Gastrocnemius medialis (tissue), 4 donors: Measurements from ENCODE around the gene RMND5A. TPM values are rescaled to one million over a fixed set of nuclear protein-coding genes. Genes with fewer than 3 reads are reported as not detected.

ENCODE experiments used
- ATAC-seq, 2 donors: fragments of 150-250 bp; one replicate each; pipeline ENCODE4 v1.9.1; 2016
- DNase-seq, 2 donors: peaks; one replicate each; pipeline ENCODE4 v3.0.0-alpha.2; 2019
- H3K27ac ChIP-seq, 4 donors: fragments of 200-600 bp; sonication (generic); 1 replicate in 1 of 4; 2 replicates in 3 of 4; pipeline ENCODE4 v1.5.1; 2016 to 2018; ENCODE audit warnings: mild to moderate bottlenecking in 2 of 4, moderate library complexity in 1 of 4
- H3K27me3 ChIP-seq, 3 donors: fragments of 200-600 bp; sonication (generic) in 2 of 3; 1 replicate in 1 of 3; 2 replicates in 2 of 3; pipeline versions ENCODE4 v1.5.1 to v1.6.0; 2016 to 2019; ENCODE audit warnings: mild to moderate bottlenecking in 1 of 3, moderate library complexity in 1 of 3
- H3K36me3 ChIP-seq, 2 donors: fragments of 200-600 bp; sonication (generic) in 1 of 2; one replicate each; pipeline ENCODE4 v1.5.1; 2017 to 2018
- H3K4me1 ChIP-seq, 2 donors: fragments of 200-600 bp; sonication (generic) in 1 of 2; one replicate each; pipeline ENCODE4 v1.5.1; 2016 to 2017; ENCODE audit warnings: mild to moderate bottlenecking in 2 of 2
- H3K4me3 ChIP-seq, 4 donors: fragments of 200-600 bp; sonication (generic) in 3 of 4; 1 replicate in 1 of 4; 2 replicates in 3 of 4; pipeline ENCODE4 v1.5.1; 2016 to 2019; ENCODE audit warnings: mild to moderate bottlenecking in 2 of 4
- H3K9me3 ChIP-seq, 3 donors: fragments of 200-600 bp; sonication (generic) in 2 of 3; 1 replicate in 1 of 3; 2 replicates in 2 of 3; pipeline ENCODE4 v1.5.1; 2016 to 2019
- CTCF ChIP-seq, 5 experiments: fragments of 450-650 bp in 3 of 5; fragments of 200-600 bp in 2 of 5; sonication (generic) in 2 of 5; IDR thresholded peaks in 4 of 5; conservative IDR thresholded peaks in 1 of 5; 1 replicate in 4 of 5; 2 replicates in 1 of 5; pipeline ENCODE4 v1.5.1; 2016 to 2019; ENCODE audit warnings: antibody characterized with exemption in 5 of 5, mild to moderate bottlenecking in 3 of 5, moderate library complexity in 3 of 5
- POLR2A ChIP-seq, 2 donors: fragments of 450-650 bp; IDR thresholded peaks; one replicate each; pipeline ENCODE4 v1.6.1; 2017; ENCODE audit warnings: antibody characterized with exemption in 2 of 2, mild to moderate bottlenecking in 2 of 2, moderate library complexity in 2 of 2
- in situ Hi-C, 4 donors: fragments of 200-750 bp; cut with MboI; loops; one replicate each; pipeline versions ENCODE4 v1.15.0 to v1.8.0; 2017; ENCODE audit warnings: low sequenced_read_pairs in 4 of 4
- intact Hi-C: fragments of 100-400 bp; cut with DNase I; formaldehyde crosslinking; loops from one replicate; pipeline ENCODE4 v1.15.1; 2023; ENCODE audit warnings: low total_unique reads
- total RNA-seq, 4 donors: library from RNA; depleted of rRNA; stranded (reverse); fragments of >200 nt; gene quantifications; one replicate each; pipeline versions ENCODE4 v1.1.0 to v1.2.3, GENCODE V29; 2016

Gene RMND5A
- total RNA-seq, 4 donors from 2014 or later = 88.9 to 113 (median 102) TPM

- Histone ChIP-seq H3K9me3 (no peaks in the 10 kb centered on the region), H3K4me1 (peaks cover 28 to 30% of the 10 kb centered on the region in 2 donors), H3K27me3 (no peaks in the 10 kb centered on the region), H3K27ac (peak overlapping the region in 2 of 4 donors; percentile 34 to 64), H3K4me3 (no peak overlapping the region), H3K36me3 (no peaks in the 10 kb centered on the region)
- in situ Hi-C loops (no loop called here), intact Hi-C loops (no loop called here)
- DNase-seq = no peak
- ATAC-seq = peak; percentile 36 to 63
- TF ChIP-seq CTCF (IDR thresholded peaks at IDR 0.05 in 4 of 5, conservative IDR thresholded peaks at IDR 0.05 in 1 of 5) = no peak
- no peak for TF ChIP-seq POLR2A (IDR thresholded peaks at IDR 0.05)
Measured at GRCh38 chr2:86673986-86674670, 46.0 kb upstream of the RMND5A start.

GRCh38 chr2:86675104-86675503 is 45.0 kb upstream of the RMND5A start:
- no peaks in the 10 kb centered on the region for H3K36me3 ChIP-seq
- in situ Hi-C loops = no loop called here
- peak overlapping the region in 2 of 4 donors; percentile 18 to 64 for H3K27ac ChIP-seq
- peaks cover 28 to 30% of the 10 kb centered on the region in 2 donors for H3K4me1 ChIP-seq
- no peak for DNase-seq
- H3K9me3 ChIP-seq = no peaks in the 10 kb centered on the region
- no peak for TF ChIP-seq POLR2A (IDR thresholded peaks at IDR 0.05)
- TF ChIP-seq CTCF (IDR thresholded peaks at IDR 0.05 in 4 of 5, conservative IDR thresholded peaks at IDR 0.05 in 1 of 5) = no peak
- peak in 1 of 2 donors; percentile 67 for ATAC-seq
- no peak overlapping the region for H3K4me3 ChIP-seq
- H3K27me3 ChIP-seq = no peaks in the 10 kb centered on the region
- intact Hi-C loops = no loop called here

- in situ Hi-C loops = no loop called here
- peak overlapping the region in 2 of 4 donors; percentile 18 to 64 for H3K27ac ChIP-seq
Measured at GRCh38 chr2:86675511-86676015, 44.5 kb upstream of the RMND5A start.

GRCh38 chr2:86677816-86678215 is 42.3 kb upstream of the RMND5A start:
- Histone ChIP-seq H3K36me3 (no peaks in the 10 kb centered on the region), H3K27ac (no peak overlapping the region), H3K27me3 (no peaks in the 10 kb centered on the region), H3K4me1 (peaks cover 11 to 20% of the 10 kb centered on the region in 2 donors), H3K4me3 (no peak overlapping the region), H3K9me3 (no peaks in the 10 kb centered on the region)
- DNase-seq = no peak
- no peak for ATAC-seq
- intact Hi-C loops (no loop called here), in situ Hi-C loops (no loop called here)
- TF ChIP-seq CTCF (IDR thresholded peaks at IDR 0.05 in 4 of 5, conservative IDR thresholded peaks at IDR 0.05 in 1 of 5) = no peak
- TF ChIP-seq POLR2A (IDR thresholded peaks at IDR 0.05) = no peak

More at GRCh38 chr2:86675511-86676015, 44.5 kb upstream of the RMND5A start:
- Histone ChIP-seq H3K9me3 (no peaks in the 10 kb centered on the region), H3K4me3 (no peak overlapping the region), H3K36me3 (no peaks in the 10 kb centered on the region), H3K4me1 (peaks cover 28 to 30% of the 10 kb centered on the region in 2 donors), H3K27me3 (no peaks in the 10 kb centered on the region)
- intact Hi-C loops = no loop called here
- no peak for TF ChIP-seq POLR2A (IDR thresholded peaks at IDR 0.05)
- peak in 1 of 5 experiments; percentile 13 for TF ChIP-seq CTCF (IDR thresholded peaks at IDR 0.05 in 4 of 5, conservative IDR thresholded peaks at IDR 0.05 in 1 of 5)
- DNase-seq (no peak), ATAC-seq (no peak)
